Ammon's horn (tissue), 1 donor: ENCODE data around the gene SYT5.
"Not testable (repeated sequence)": the region's sequence is repeated elsewhere in the genome, so short reads cannot be mapped to it uniquely, and the experiment has no call there.

Experiments
- DNase-seq: peaks from one replicate; pipeline ENCODE4 v3.0.0-alpha.2; 2016; ENCODE audit warnings: low spot score

SYT5 gene

GRCh38 chr19:55172318-55172717 lies 7.8 kb downstream of the SYT5 start:
- not testable (repeated sequence) for DNase-seq

- DNase-seq = no peak
Measured at GRCh38 chr19:55171440-55171839, 8.6 kb downstream of the SYT5 start.

GRCh38 chr19:55169136-55169535 lies 11.0 kb downstream of the SYT5 start:
- DNase-seq = no peak

- DNase-seq = peak; percentile 96
Measured at GRCh38 chr19:55166530-55167268, 13.4 kb downstream of the SYT5 start, which contains the start of gene DNAAF3. TSS of gene DNAAF3 (minus strand) at chr19:55166613. CDS start at chr19:55166413, 200 bp downstream.

GRCh38 chr19:55165952-55166529 lies 14.0 kb downstream of the SYT5 start:
- peak; percentile 64 for DNase-seq

- DNase-seq = no peak
Measured at GRCh38 chr19:55161571-55162322, 18.3 kb downstream of the SYT5 start.

GRCh38 chr19:55160986-55161365 lies 19.1 kb downstream of the SYT5 start:
- DNase-seq = no peak

- DNase-seq = peak; percentile 57
Measured at GRCh38 chr19:55160128-55160985, 19.7 kb downstream of the SYT5 start.

GRCh38 chr19:55158848-55159749 lies 21.0 kb downstream of the SYT5 start:
- no peak for DNase-seq

- DNase-seq = no peak
Measured at GRCh38 chr19:55158423-55158822, 21.7 kb downstream of the SYT5 start.

GRCh38 chr19:55157064-55157908 lies 22.8 kb downstream of the SYT5 start, which contains the start of gene TNNI3:
TSS of gene TNNI3 (minus strand) at chr19:55157732. CDS start at chr19:55157589, 143 bp downstream.
- no peak for DNase-seq

GRCh38 chr19:55156202-55157063 lies 23.7 kb downstream of the SYT5 start:
- DNase-seq = no peak

- not testable (repeated sequence) for DNase-seq
Measured at GRCh38 chr19:55155784-55156183, 24.3 kb downstream of the SYT5 start.

GRCh38 chr19:55153652-55154264 lies 26.3 kb downstream of the SYT5 start:
- DNase-seq = no peak

GRCh38 chr19:55152017-55152416 lies 28.1 kb downstream of the SYT5 start:
- no peak for DNase-seq

- DNase-seq = no peak
Measured at GRCh38 chr19:55149078-55150003, 30.7 kb downstream of the SYT5 start, which contains the start of gene TNNT1. TSS of gene TNNT1 (minus strand) at chr19:55149206. CDS start at chr19:55147157, 2,049 bp downstream.
